Vagina (tissue), 2 donors: ENCODE results near the gene SIK3.

ENCODE experiments used
- POLR2A ChIP-seq, 2 donors: fragments of 450-650 bp; IDR thresholded peaks; one replicate each; pipeline ENCODE4 v1.6.1; 2017; ENCODE audit warnings: antibody characterized with exemption in 2 of 2, mild to moderate bottlenecking in 2 of 2, moderate library complexity in 2 of 2
- POLR2AphosphoS5 ChIP-seq, 2 donors: sonication (generic); formaldehyde crosslinking; IDR thresholded peaks; one replicate each; pipeline ENCODE4 v1.9.0; 2017; ENCODE audit warnings: antibody characterized with exemption in 2 of 2, mild to moderate bottlenecking in 2 of 2, low read depth in 1 of 2; ENCODE audit not compliant: insufficient read depth in 1 of 2
- TF ChIP-seq, protein P1 (sequence below), 3 experiments: fragments of 450-650 bp in 2 of 3; fragments of 200-600 bp in 1 of 3; sonication (generic) in 1 of 3; IDR thresholded peaks; one replicate each; pipeline ENCODE4 v1.5.1; 2017 to 2019; ENCODE audit warnings: antibody characterized with exemption in 3 of 3, mild to moderate bottlenecking in 2 of 3, moderate library complexity in 2 of 3

DNA sequence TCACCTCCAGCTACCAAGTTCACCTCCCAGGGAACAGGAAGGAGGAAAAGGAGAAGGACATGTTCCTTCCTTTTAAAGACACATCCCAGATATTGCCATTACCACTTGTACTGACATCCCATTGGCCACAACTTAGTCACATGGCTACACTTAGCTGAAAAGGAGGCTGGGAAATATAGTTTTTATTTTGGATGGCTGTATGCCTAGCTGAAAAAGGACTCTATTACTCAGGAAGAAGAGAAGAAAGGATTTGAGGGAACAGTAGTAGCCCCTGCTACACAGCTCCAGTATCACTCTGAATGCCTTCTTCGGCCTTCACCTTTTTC lies 304.5 kb downstream of the SIK3 start:
- TF ChIP-seq, protein P1, sequence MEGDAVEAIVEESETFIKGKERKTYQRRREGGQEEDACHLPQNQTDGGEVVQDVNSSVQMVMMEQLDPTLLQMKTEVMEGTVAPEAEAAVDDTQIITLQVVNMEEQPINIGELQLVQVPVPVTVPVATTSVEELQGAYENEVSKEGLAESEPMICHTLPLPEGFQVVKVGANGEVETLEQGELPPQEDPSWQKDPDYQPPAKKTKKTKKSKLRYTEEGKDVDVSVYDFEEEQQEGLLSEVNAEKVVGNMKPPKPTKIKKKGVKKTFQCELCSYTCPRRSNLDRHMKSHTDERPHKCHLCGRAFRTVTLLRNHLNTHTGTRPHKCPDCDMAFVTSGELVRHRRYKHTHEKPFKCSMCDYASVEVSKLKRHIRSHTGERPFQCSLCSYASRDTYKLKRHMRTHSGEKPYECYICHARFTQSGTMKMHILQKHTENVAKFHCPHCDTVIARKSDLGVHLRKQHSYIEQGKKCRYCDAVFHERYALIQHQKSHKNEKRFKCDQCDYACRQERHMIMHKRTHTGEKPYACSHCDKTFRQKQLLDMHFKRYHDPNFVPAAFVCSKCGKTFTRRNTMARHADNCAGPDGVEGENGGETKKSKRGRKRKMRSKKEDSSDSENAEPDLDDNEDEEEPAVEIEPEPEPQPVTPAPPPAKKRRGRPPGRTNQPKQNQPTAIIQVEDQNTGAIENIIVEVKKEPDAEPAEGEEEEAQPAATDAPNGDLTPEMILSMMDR (IDR thresholded peaks at IDR 0.05): no peak
- no peak for TF ChIP-seq POLR2AphosphoS5 (IDR thresholded peaks at IDR 0.05; ENCODE audit: insufficient read depth in 1 of 2, low read depth in 1 of 2)
- no peak for TF ChIP-seq POLR2A (IDR thresholded peaks at IDR 0.05)
